Renal cortex interstitium (tissue), 11 donors: ENCODE data around the gene DPYSL4. TPM values are rescaled to one million over a fixed set of nuclear protein-coding genes. Genes with fewer than 3 reads are reported as not detected.
A peak's percentile ranks its signal among the peaks of the same experiment; 100 is the strongest.

Source experiments
- DNase-seq, 11 donors: peaks; one replicate each; pipeline ENCODE4 v3.0.0-alpha.2; 2013; ENCODE audit warnings: low read depth in 9 of 11, low spot score in 4 of 11; ENCODE audit errors: extremely low read depth in 1 of 11
- polyA plus RNA-seq, 3 donors: library from polyadenylated mRNA; unstranded; fragments of 120-200 nt; gene quantifications; one replicate each; pipeline ENCODE4 v1.2.1, GENCODE V29; 2013; ENCODE audit not compliant: insufficient read length in 3 of 3

DPYSL4 gene
- polyA plus RNA-seq, 3 donors, result 13.6 to 22.5 (median 15.0) TPM

- peak in 4 of 11 donors; percentile 49 to 61 (median 54) for DNase-seq
Measured at GRCh38 chr10:132185601-132186487, 904 bp upstream of the DPYSL4 start.

- no peak for DNase-seq
Measured at GRCh38 chr10:132187430-132188138, 836 bp downstream of the DPYSL4 start.

GRCh38 chr10:132188331-132188730, 1.6 kb downstream of the DPYSL4 start:
- no peak for DNase-seq

- DNase-seq, result no peak
Measured at GRCh38 chr10:132189016-132189415, 2.3 kb downstream of the DPYSL4 start.

- DNase-seq, result no peak
Measured at GRCh38 chr10:132189810-132190422, 3.2 kb downstream of the DPYSL4 start.

GRCh38 chr10:132192076-132192975, 5.6 kb downstream of the DPYSL4 start:
- DNase-seq, result no peak

- DNase-seq, result no peak
Measured at GRCh38 chr10:132192991-132193665, 6.4 kb downstream of the DPYSL4 start.

- DNase-seq, result no peak
Measured at GRCh38 chr10:132193907-132194552, 7.3 kb downstream of the DPYSL4 start.

GRCh38 chr10:132194726-132195125, 8.0 kb downstream of the DPYSL4 start:
- no peak for DNase-seq

- no peak for DNase-seq
Measured at GRCh38 chr10:132195366-132196075, 8.8 kb downstream of the DPYSL4 start.

- no peak for DNase-seq
Measured at GRCh38 chr10:132196178-132197113, 9.7 kb downstream of the DPYSL4 start.

GRCh38 chr10:132197271-132198067, 10.7 kb downstream of the DPYSL4 start:
- no peak for DNase-seq

GRCh38 chr10:132198068-132198370, 11.3 kb downstream of the DPYSL4 start:
- DNase-seq, result no peak

- no peak for DNase-seq
Measured at GRCh38 chr10:132198381-132199181, 11.8 kb downstream of the DPYSL4 start.
